GM23248 (cell line): Measurements from ENCODE around the gene CIPC. TPM values are rescaled to one million over a fixed set of nuclear protein-coding genes. Genes with fewer than 3 reads are reported as not detected.

Experiments
- DNase-seq: peaks from one replicate; pipeline ENCODE4 v3.0.0-alpha.2; 2015
- H2AFZ ChIP-seq: fragments of 200-600 bp; sonication (generic); 2 replicates; pipeline ENCODE4 v1.6.1; 2016; ENCODE audit warnings: antibody characterized with exemption
- H3F3A ChIP-seq: fragments of 200-600 bp; sonication (generic); 2 replicates; pipeline ENCODE4 v1.6.1; 2016; ENCODE audit warnings: mild to moderate bottlenecking, antibody characterized with exemption, mixed run types; ENCODE audit not compliant: insufficient read depth
- H3K27ac ChIP-seq: fragments of 200-600 bp; sonication (generic); 2 replicates; pipeline ENCODE4 v1.5.1; 2016; ENCODE audit warnings: mild to moderate bottlenecking
- H3K27me3 ChIP-seq: fragments of 200-600 bp; sonication (generic); replicated peaks from 2 replicates; pipeline ENCODE4 v1.6.1; 2016; ENCODE audit warnings: mild to moderate bottlenecking; ENCODE audit not compliant: insufficient read depth
- H3K36me3 ChIP-seq: fragments of 200-600 bp; sonication (generic); 2 replicates; pipeline ENCODE4 v1.6.1; 2016; ENCODE audit warnings: low read depth, mild to moderate bottlenecking
- H3K4me1 ChIP-seq: fragments of 200-600 bp; sonication (generic); 2 replicates; pipeline ENCODE4 v1.6.1; 2016; ENCODE audit warnings: mild to moderate bottlenecking; ENCODE audit not compliant: insufficient read depth
- H3K4me2 ChIP-seq: fragments of 200-600 bp; sonication (generic); one replicate; pipeline ENCODE4 v1.6.1; 2016; ENCODE audit warnings: mild to moderate bottlenecking; ENCODE audit not compliant: unreplicated experiment
- H3K4me3 ChIP-seq: fragments of 200-600 bp; sonication (generic); 2 replicates; pipeline ENCODE4 v1.5.1; 2016; ENCODE audit warnings: mild to moderate bottlenecking
- H3K79me2 ChIP-seq: fragments of 200-600 bp; sonication (generic); 2 replicates; pipeline ENCODE4 v1.6.1; 2016; ENCODE audit warnings: mild to moderate bottlenecking; ENCODE audit not compliant: insufficient read depth
- H3K9ac ChIP-seq: fragments of 200-600 bp; sonication (generic); 2 replicates; pipeline ENCODE4 v1.6.1; 2016; ENCODE audit warnings: mild to moderate bottlenecking
- H3K9me2 ChIP-seq: fragments of 200-600 bp; sonication (generic); 2 replicates; pipeline ENCODE4 v1.6.1; 2016; ENCODE audit warnings: mixed run types, mild to moderate bottlenecking, moderate library complexity; ENCODE audit not compliant: insufficient read depth
- H3K9me3 ChIP-seq: fragments of 200-600 bp; sonication (generic); one replicate; pipeline ENCODE4 v1.6.1; 2017; ENCODE audit warnings: low read depth
- H4K20me1 ChIP-seq: fragments of 200-600 bp; sonication (generic); 2 replicates; pipeline ENCODE4 v1.6.0; 2016; ENCODE audit not compliant: insufficient read depth
- EZH2 ChIP-seq: fragments of 200-600 bp; sonication (generic); IDR thresholded peaks from 2 replicates; pipeline ENCODE4 v1.6.1; 2018; ENCODE audit warnings: antibody characterized with exemption, mild to moderate bottlenecking; ENCODE audit not compliant: insufficient read depth, poor library complexity, severe bottlenecking
- EZH2phosphoT487 ChIP-seq: fragments of 200-600 bp; sonication (generic); IDR thresholded peaks from 2 replicates; pipeline ENCODE4 v1.6.1; 2018; ENCODE audit warnings: antibody characterized with exemption, moderate library complexity, mild to moderate bottlenecking, low read depth; ENCODE audit not compliant: insufficient read depth
- WGBS, 2 experiments: methylation state at CpG; one replicate each; pipeline ENCODE4 v1.1.6; 2015 to 2017; ENCODE audit warnings: low lambda C conversion rate in 2 of 2, low coverage in 1 of 2; ENCODE audit errors: missing lambda C conversion rate in 2 of 2; 5-methylcytosine and 5-hydroxymethylcytosine counted together
- in situ Hi-C: fragments of 300-500 bp; cut with MboI; formaldehyde crosslinking; loops from 2 replicates; pipeline ENCODE4 v1.15.0; 2020
- polyA plus RNA-seq: library from polyadenylated mRNA; unstranded; fragments of >200 nt; fragmentation: Nextera tagmentation; extraction: Ambion mirVana; gene quantifications from 2 replicates; pipeline ENCODE4 v1.2.1, GENCODE V29; 2016
- total RNA-seq: library from RNA; depleted of rRNA; stranded (reverse); fragments of >200 nt; shearing (Covaris generic); gene quantifications from 2 replicates; pipeline ENCODE4 v1.2.3, GENCODE V29; 2014

CIPC gene
- total and polyA plus RNA-seq, 2 experiments from 2014 or later, result 5.5 to 10.8 TPM

- in situ Hi-C loops, result no loop called here
- Histone ChIP-seq H2AFZ (peak overlapping the region; percentile 30; the same call in 1 of the 2 replicates), H3F3A (no peaks in the 10 kb centered on the region), H3K4me2 (no peak overlapping the region), H3K4me1 (peaks cover 5% of the 10 kb centered on the region; the same call in 1 of the 2 replicates), H3K9me3 (no peaks in the 10 kb centered on the region), H3K27ac (peak overlapping the region; percentile 79), H4K20me1 (no peaks in the 10 kb centered on the region), H3K4me3 (no peak overlapping the region), H3K36me3 (no peaks in the 10 kb centered on the region), H3K79me2 (no peaks in the 10 kb centered on the region), H3K27me3 (no peaks in the 10 kb centered on the region), H3K9ac (peak overlapping the region; percentile 67), H3K9me2 (no peaks in the 10 kb centered on the region)
- 90 to 94% methylated on average over 9 of the region's 9 CpGs for WGBS, 2 experiments
- TF ChIP-seq EZH2, result no peak
- TF ChIP-seq EZH2phosphoT487, result no peak
- DNase-seq, result no peak
Observed at GRCh38 chr14:77058785-77059184, 39.3 kb upstream of the CIPC start.

- in situ Hi-C loops, result no loop called here
- WGBS, 2 experiments, result 3 to 6% methylated on average over 12 of the region's 12 CpGs
Observed at GRCh38 chr14:77059276-77059915, 38.7 kb upstream of the CIPC start.

GRCh38 chr14:77061630-77062257 lies 36.3 kb upstream of the CIPC start:
- Histone ChIP-seq H3K4me2 (no peak overlapping the region), H3K9me2 (no peaks in the 10 kb centered on the region), H3K4me1 (peaks cover 5% of the 10 kb centered on the region; the same call in 1 of the 2 replicates), H2AFZ (no peak overlapping the region), H3K4me3 (no peak overlapping the region), H3K9ac (no peak overlapping the region), H3K9me3 (no peaks in the 10 kb centered on the region), H3K27me3 (no peaks in the 10 kb centered on the region), H3K36me3 (no peaks in the 10 kb centered on the region), H4K20me1 (no peaks in the 10 kb centered on the region), H3F3A (no peaks in the 10 kb centered on the region), H3K27ac (no peak overlapping the region), H3K79me2 (no peaks in the 10 kb centered on the region)
- in situ Hi-C loops, result loop anchor here (10.0 kb wide), 2 partner anchors 147 to 177 kb away; no protein-coding TSS in a partner anchor
- no peak for TF ChIP-seq EZH2
- TF ChIP-seq EZH2phosphoT487, result no peak
- 93% methylated on average over 11 to 12 of the region's 12 CpGs for WGBS, 2 experiments
- DNase-seq, result no peak

More at GRCh38 chr14:77059276-77059915, 38.7 kb upstream of the CIPC start:
- Histone ChIP-seq H3K9me2 (no peaks in the 10 kb centered on the region), H3K9ac (peak overlapping the region; percentile 67), H3K27ac (peak overlapping the region; percentile 79), H3K27me3 (no peaks in the 10 kb centered on the region), H3K79me2 (no peaks in the 10 kb centered on the region), H3K9me3 (no peaks in the 10 kb centered on the region), H3K4me3 (no peak overlapping the region), H3F3A (no peaks in the 10 kb centered on the region), H2AFZ (peak overlapping the region; percentile 30), H3K4me1 (peaks cover 5% of the 10 kb centered on the region; the same call in 1 of the 2 replicates), H4K20me1 (no peaks in the 10 kb centered on the region), H3K36me3 (no peaks in the 10 kb centered on the region), H3K4me2 (no peak overlapping the region)
- TF ChIP-seq EZH2phosphoT487 (no peak), EZH2 (no peak)
- peak; percentile 97 for DNase-seq

DNA sequence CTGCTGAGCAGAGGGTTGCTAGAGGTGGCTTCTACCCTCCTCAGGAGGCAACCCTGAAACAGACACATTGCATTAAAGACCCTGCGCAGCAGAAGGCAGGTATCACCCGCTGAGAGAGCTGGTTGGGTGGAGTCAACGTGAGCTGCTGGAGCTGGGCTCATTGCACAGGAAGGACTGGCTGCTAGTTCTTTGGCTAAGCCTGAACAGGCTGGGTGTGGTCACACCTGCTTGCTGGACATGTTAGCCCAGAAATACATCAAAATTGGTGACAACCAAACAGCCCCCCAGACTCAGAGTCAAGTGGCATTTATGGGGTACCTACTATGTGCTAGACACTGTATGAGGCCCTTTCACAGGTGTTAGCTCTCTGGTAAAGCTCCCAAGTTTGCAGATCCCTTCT lies 35.8 kb upstream of the CIPC start:
- H3K9me2 ChIP-seq, result no peaks in the 10 kb centered on the region
- H3K4me1 ChIP-seq, result peaks cover 5% of the 10 kb centered on the region; the same call in 1 of the 2 replicates
- no peak overlapping the region for H3K4me2 ChIP-seq
- 91 to 92% methylated on average over 3 of the region's 3 CpGs for WGBS, 2 experiments
- no peak overlapping the region for H3K27ac ChIP-seq
- no peaks in the 10 kb centered on the region for H3K27me3 ChIP-seq
- H3K9me3 ChIP-seq, result no peaks in the 10 kb centered on the region
- in situ Hi-C loops, result loop anchor here (10.0 kb wide), 2 partner anchors 147 to 177 kb away; no protein-coding TSS in a partner anchor
- H4K20me1 ChIP-seq, result no peaks in the 10 kb centered on the region
- H3K4me3 ChIP-seq, result no peak overlapping the region
- H3K36me3 ChIP-seq, result no peaks in the 10 kb centered on the region
- DNase-seq, result no peak
- no peaks in the 10 kb centered on the region for H3K79me2 ChIP-seq
- no peaks in the 10 kb centered on the region for H3F3A ChIP-seq
- TF ChIP-seq EZH2phosphoT487, result no peak
- no peak for TF ChIP-seq EZH2
- H2AFZ ChIP-seq, result no peak overlapping the region
- no peak overlapping the region for H3K9ac ChIP-seq
